ENCODE data around the gene APLP2.
"Not testable (repeated sequence)": the region's sequence is repeated elsewhere in the genome, so short reads cannot be mapped to it uniquely, and the experiment has no call there.

The APLP2 gene

GRCh38 chr11:130190371-130190881, 120.7 kb downstream of the APLP2 start:
- Mint-ChIP-seq H3K9me3 (no peaks in the 10 kb centered on the region), H3K27me3 (no peaks in the 10 kb centered on the region), H3K4me3 (no peak overlapping the region), H3K36me3 (peaks cover 13 to 19% of the 10 kb centered on the region in 2 donors), H3K4me1 (peaks cover 5 to 10% of the 10 kb centered on the region in 2 donors), H3K27ac (no peak overlapping the region)
- ATAC-seq (replicated peaks), result no peak
- no peak for DNase-seq

- H3K9me3 Mint-ChIP-seq, result no peaks in the 10 kb centered on the region
- peaks cover 13 to 19% of the 10 kb centered on the region in 2 donors for H3K36me3 Mint-ChIP-seq
- peak overlapping the region; percentile 70 for H3K27ac Mint-ChIP-seq
- no peak overlapping the region for H3K4me3 Mint-ChIP-seq
- ATAC-seq (replicated peaks) (no peak), DNase-seq (no peak)
- no peaks in the 10 kb centered on the region for H3K27me3 Mint-ChIP-seq
- H3K4me1 Mint-ChIP-seq, result peaks cover 5 to 7% of the 10 kb centered on the region in 2 donors
These were observed 122.2 kb downstream of the APLP2 start for GRCh38 chr11:130191896-130192295.

GRCh38 chr11:130192845-130193267, 123.2 kb downstream of the APLP2 start:
- Mint-ChIP-seq H3K27me3 (no peaks in the 10 kb centered on the region), H3K36me3 (peaks cover 16 to 19% of the 10 kb centered on the region in 2 donors), H3K4me3 (no peak overlapping the region), H3K9me3 (no peaks in the 10 kb centered on the region), H3K27ac (no peak overlapping the region), H3K4me1 (peaks cover 4 to 5% of the 10 kb centered on the region in 2 donors)
- no peak for DNase-seq
- ATAC-seq (replicated peaks), result no peak

- not testable (repeated sequence) for H3K4me3 Mint-ChIP-seq; H3K27ac Mint-ChIP-seq; H3K4me1 Mint-ChIP-seq; H3K9me3 Mint-ChIP-seq; H3K27me3 Mint-ChIP-seq; ATAC-seq (replicated peaks); DNase-seq
- peaks cover 16 to 18% of the 10 kb centered on the region in 2 donors for H3K36me3 Mint-ChIP-seq
These were observed 123.9 kb downstream of the APLP2 start for GRCh38 chr11:130193551-130193950.
